AG04449 (cell line): ENCODE data around the gene CDK14.
A peak's percentile ranks its signal among the peaks of the same experiment; 100 is the strongest.

Source experiments
- CTCF ChIA-PET: fragments of 350-600 bp; formaldehyde crosslinking; extraction: SDS; loops from one replicate; lab custom pipeline; 2021; ENCODE audit warnings: antibody characterized with exemption; lab: Yijun Ruan, JAX
- POLR2A ChIA-PET: fragments of 400-600, 350-600 bp; formaldehyde crosslinking; extraction: SDS; loops from one replicate; lab custom pipeline; 2020; ENCODE audit warnings: antibody characterized with exemption, inconsistent platforms; lab: Yijun Ruan, JAX
- DNase-seq: peaks from one replicate; pipeline ENCODE4 v3.0.0-alpha.2; 2010; ENCODE audit warnings: low read depth, low spot score
- H3K4me3 ChIP-seq: 2 replicates; pipeline ENCODE4 v1.5.1; 2011; ENCODE audit warnings: low read depth, mild to moderate bottlenecking, control low read depth, low read length
- CTCF ChIP-seq: IDR thresholded peaks from one replicate; pipeline ENCODE4 v1.5.1; 2011; ENCODE audit warnings: mild to moderate bottlenecking, moderate library complexity, low read length, control low read depth, inconsistent platforms; ENCODE audit not compliant: insufficient read depth; ENCODE audit errors: missing control alignments

CDK14 gene

GRCh38 chr7:90593205-90593604, 2.9 kb upstream of the CDK14 start:
- CTCF ChIA-PET, result no interaction called here
- H3K4me3 ChIP-seq, result no peak overlapping the region
- POLR2A ChIA-PET, result no interaction called here
- no peak for TF ChIP-seq CTCF
- no peak for DNase-seq

GRCh38 chr7:90594751-90595317, 1.3 kb upstream of the CDK14 start:
- no peak for TF ChIP-seq CTCF
- peak overlapping the region; percentile 72 for H3K4me3 ChIP-seq
- POLR2A ChIA-PET, result no interaction called here
- DNase-seq, result peak; percentile 36
- CTCF ChIA-PET, result interaction anchor here (1.3 to 4.1 kb wide), 8 partner anchors 9 to 686 kb away, joined by 3 to 30 read pairs (median 12); no protein-coding TSS in a partner anchor

GRCh38 chr7:90595342-90595800, 750 bp upstream of the CDK14 start:
- H3K4me3 ChIP-seq, result peak overlapping the region; percentile 72
- ChIA-PET POLR2A (no interaction called here), CTCF (interaction anchor here (1.3 to 4.1 kb wide), 10 partner anchors 10 to 685 kb away, joined by 3 to 30 read pairs (median 8); no protein-coding TSS in a partner anchor)
- TF ChIP-seq CTCF, result no peak
- DNase-seq, result no peak

GRCh38 chr7:90596671-90597562, 796 bp downstream of the CDK14 start:
- ChIA-PET CTCF (interaction anchor here (0.8 to 4.1 kb wide), 19 partner anchors 8 to 684 kb away, joined by 3 to 30 read pairs (median 4); no protein-coding TSS in a partner anchor), POLR2A (interaction anchor here (1.2 kb wide), 1 partner anchor 668 kb away, joined by 3 read pairs; no protein-coding TSS in a partner anchor)
- DNase-seq, result no peak
- peak overlapping the region; percentile 72 for H3K4me3 ChIP-seq
- TF ChIP-seq CTCF, result no peak

GRCh38 chr7:90597563-90598253, 1.6 kb downstream of the CDK14 start:
- peak overlapping the region; percentile 72 for H3K4me3 ChIP-seq
- no peak for DNase-seq
- CTCF ChIA-PET, result interaction anchor here (0.8 to 4.1 kb wide), 12 partner anchors 7 to 436 kb away, joined by 3 to 30 read pairs (median 6); no protein-coding TSS in a partner anchor
- POLR2A ChIA-PET, result interaction anchor here (0.6 kb wide), 1 partner anchor 58 kb away, joined by 3 read pairs; no protein-coding TSS in a partner anchor
- TF ChIP-seq CTCF, result no peak
